HG02970 (cell line): ENCODE data around the gene EPB41.
"Not testable (repeated sequence)": the region's sequence is repeated elsewhere in the genome, so short reads cannot be mapped to it uniquely, and the experiment has no call there.

Source experiments
- ATAC-seq: cut with Tn5 transposase; IDR thresholded peaks from one replicate; pipeline ENCODE4 v1.9.1; 2021; ENCODE audit warnings: mild to moderate bottlenecking, moderate library complexity, moderate number of reproducible peaks; ENCODE audit not compliant: unreplicated experiment, low FRiP score

The EPB41 gene

DNA sequence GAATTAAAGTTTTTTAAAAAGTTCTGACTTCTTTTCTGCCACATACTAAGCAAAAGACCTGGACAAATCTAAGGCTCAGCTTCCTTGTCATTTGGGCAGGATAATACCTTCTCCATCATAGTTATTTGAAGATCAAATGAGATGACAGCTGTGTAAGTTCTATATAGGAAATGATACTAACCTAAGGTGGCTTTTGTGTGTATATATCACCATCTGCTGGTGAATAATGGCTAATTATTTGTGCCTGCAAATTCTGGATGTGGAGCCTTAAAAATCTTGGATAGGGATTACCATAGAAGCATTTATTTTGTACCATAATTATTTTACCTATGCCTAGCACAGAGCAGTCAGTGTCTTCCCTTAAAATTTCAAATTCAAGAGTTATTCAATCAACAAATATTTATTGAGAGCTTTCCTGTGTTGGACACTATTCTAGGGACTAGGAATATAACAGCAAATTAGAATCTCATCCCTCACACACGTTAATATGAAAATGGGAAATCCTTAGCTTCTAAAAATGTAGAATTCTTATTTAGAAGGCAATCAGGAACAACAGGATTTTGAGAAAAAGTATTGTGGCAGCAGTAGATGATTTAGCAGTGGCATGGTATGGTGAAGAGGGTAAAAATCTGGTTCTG lies 119.6 kb downstream of the EPB41 start:
- ATAC-seq, result no peak

GRCh38 chr1:29043274-29043965 lies 129.1 kb downstream of the EPB41 start:
- no peak for ATAC-seq

GRCh38 chr1:29044010-29044409 lies 129.6 kb downstream of the EPB41 start:
- no peak for ATAC-seq

DNA sequence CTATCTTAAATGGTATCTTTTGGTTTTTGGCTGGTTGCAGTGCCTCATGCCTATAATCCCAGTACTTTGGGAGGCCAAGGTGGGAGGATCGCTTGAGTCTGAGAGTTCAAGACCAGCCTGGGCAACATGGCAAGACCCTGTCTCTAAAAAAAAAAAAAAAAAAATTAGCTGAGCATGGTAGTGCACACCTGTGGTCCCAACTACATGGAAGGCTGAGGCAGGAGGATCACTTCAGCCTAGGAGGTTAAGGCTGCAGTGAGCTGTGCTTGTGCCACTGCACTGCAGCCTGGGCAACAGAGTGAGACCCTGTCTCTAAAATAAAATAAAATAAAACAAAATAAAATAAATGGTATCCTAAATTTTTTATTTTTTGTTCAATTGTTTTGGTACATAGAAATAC lies 131.3 kb downstream of the EPB41 start:
- not testable (repeated sequence) for ATAC-seq

GRCh38 chr1:29047142-29047541 lies 132.8 kb downstream of the EPB41 start:
- no peak for ATAC-seq

DNA sequence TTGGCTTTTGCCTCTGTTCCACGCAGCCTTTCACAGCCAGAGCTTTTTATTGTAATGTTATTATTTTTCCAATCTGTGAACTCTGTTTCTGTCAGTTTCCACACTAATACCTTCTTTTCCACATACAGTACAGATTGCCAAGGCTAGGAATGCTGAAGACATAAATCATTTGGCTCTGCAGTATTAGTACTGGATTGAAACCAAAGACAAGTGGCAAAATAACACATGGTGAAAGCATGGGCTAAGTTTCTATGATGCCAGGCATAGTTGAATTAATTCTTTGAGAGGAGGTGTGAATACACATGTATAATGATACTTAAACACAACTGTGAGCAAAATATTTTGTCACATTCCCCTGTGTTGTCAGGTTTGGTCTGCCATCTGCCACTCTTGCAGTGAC lies 135.8 kb downstream of the EPB41 start:
- no peak for ATAC-seq

DNA sequence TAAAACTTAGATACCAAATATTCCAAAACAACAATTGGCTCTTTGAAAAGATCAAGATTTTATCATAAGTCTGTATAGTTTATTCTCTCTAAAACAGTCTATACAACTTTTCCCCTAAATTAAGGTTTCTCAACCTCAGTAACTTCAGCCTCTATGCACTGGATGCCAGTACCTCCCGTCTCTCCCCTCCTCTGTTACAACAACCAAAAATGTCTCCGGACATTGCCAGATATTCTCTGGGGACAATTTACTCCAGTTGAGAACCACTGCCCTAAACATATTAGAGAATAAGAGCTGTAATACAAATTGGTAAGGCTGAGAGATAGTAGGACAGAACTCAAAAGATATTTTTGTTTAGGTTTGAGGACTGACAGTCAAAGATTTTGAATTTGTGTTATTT lies 137.7 kb downstream of the EPB41 start:
- ATAC-seq, result no peak

GRCh38 chr1:29052941-29053340 lies 138.6 kb downstream of the EPB41 start:
- ATAC-seq, result no peak

DNA sequence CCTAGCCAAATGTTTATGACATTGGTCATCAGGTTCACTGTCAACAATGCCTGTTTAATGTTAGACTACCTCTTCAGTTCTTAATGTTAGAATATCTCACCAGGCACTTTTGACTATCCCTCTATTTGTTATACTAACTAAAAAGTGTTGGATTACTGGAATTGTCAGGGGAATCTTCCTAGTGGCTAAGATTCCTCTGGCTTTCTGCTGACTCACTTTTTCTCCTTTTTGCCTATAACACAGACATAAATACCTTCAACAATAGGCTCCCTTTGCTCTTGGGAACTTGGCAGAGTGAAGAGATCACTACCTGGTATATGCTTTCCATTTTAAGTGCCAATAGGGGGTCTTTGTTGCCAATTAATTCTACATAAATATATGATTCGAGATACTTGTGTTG lies 140.8 kb downstream of the EPB41 start:
- no peak for ATAC-seq

- no peak for ATAC-seq
These were observed 141.9 kb downstream of the EPB41 start for GRCh38 chr1:29056256-29056655.

DNA sequence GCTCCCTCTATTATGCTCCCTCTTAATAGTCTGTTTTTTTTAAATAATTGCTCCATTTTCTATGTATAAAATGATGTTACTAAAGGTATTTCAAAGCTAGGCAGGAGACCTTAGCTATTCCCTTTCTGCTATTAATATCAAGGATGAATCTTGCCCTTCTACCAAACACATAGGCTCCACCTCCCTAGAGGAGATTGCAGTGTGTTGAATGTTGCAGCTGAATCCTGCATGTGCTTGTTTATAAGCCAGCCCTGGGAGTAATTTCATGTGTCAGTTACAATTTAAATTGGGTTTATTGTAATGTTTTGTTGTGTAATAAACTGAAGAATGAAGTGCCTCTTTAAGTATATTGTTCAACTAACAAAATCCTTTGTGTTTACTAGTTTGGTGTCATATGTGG lies 143.3 kb downstream of the EPB41 start:
- ATAC-seq, result no peak

- ATAC-seq, result no peak
These were observed 148.0 kb downstream of the EPB41 start for GRCh38 chr1:29062157-29062942.

GRCh38 chr1:29064064-29064463 lies 149.7 kb downstream of the EPB41 start:
- ATAC-seq, result no peak

- ATAC-seq, result no peak
These were observed 162.8 kb downstream of the EPB41 start for GRCh38 chr1:29077155-29077554.

- not testable (repeated sequence) for ATAC-seq
These were observed 165.7 kb downstream of the EPB41 start for GRCh38 chr1:29079916-29080629.

GRCh38 chr1:29081201-29081600 lies 166.8 kb downstream of the EPB41 start:
- no peak for ATAC-seq

- ATAC-seq, result no peak
These were observed 168.2 kb downstream of the EPB41 start for GRCh38 chr1:29082519-29082918.

DNA sequence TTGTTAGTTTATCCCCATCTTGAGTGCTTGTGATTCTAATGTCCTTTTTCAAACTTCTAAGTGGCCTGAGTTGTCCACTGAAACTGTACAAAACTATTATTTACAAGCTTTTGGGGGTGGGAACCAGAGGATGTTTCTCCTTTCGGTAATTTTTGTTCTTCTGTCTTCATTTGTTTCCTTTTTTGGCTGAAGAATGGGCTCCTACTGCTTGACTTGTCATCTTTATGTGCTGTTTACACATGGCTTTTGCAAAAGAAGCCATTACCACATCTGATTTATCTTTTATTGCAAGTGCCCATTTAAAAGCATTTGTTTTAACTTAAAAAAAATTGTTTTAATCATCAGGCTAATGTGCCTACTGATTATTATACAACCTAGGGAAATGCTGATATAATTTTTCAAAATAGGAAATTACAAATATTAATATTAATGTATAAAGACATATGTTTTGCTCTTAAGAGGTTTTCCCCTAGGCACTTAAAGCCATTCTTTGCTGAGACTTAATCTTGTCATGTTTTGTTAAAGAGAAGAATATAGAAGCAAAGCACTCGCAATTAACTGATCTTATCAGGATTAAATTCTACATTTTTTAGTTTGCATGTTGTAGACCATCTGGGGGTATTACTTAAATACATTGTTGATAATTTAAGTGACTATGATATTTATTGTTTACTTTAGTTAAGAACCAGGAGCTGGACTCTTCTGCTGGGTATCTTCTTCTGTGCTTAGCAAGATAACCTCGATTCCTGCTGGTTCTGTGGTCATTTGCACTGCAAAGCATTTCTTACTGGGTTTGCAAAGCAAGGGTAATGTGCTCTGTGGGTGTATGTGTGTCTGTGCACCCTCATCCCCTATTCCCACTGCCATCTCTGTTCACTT lies 169.2 kb downstream of the EPB41 start:
- ATAC-seq, result no peak

- ATAC-seq, result no peak
These were observed 169.8 kb downstream of the EPB41 start for GRCh38 chr1:29084196-29084521.

- ATAC-seq, result no peak
These were observed 176.7 kb downstream of the EPB41 start for GRCh38 chr1:29090937-29091618.
